ENCODE measurements around the gene EYS. TPM values are rescaled to one million over a fixed set of nuclear protein-coding genes. Genes with fewer than 3 reads are reported as not detected.

Gene EYS
- total RNA-seq, 4 donors from 2014 or later, result 0.12 to 1.4 (median 0.22) TPM

- DNase-seq (ENCODE audit: low spot score) (no peak), ATAC-seq (ENCODE audit: low FRiP score) (no peak)
- TF ChIP-seq CTCF (IDR thresholded peaks at IDR 0.05), result no peak
Measured at GRCh38 chr6:63999613-64000012, 1707.4 kb downstream of the EYS start.

- no peak for TF ChIP-seq CTCF (IDR thresholded peaks at IDR 0.05)
- no peak for ATAC-seq (ENCODE audit: low FRiP score)
- no peak for DNase-seq (ENCODE audit: low spot score)
Measured at GRCh38 chr6:63998991-63999390, 1708.0 kb downstream of the EYS start.

- no peak for ATAC-seq (ENCODE audit: low FRiP score)
- no peak for DNase-seq (ENCODE audit: low spot score)
- no peak for TF ChIP-seq CTCF (IDR thresholded peaks at IDR 0.05)
Measured at GRCh38 chr6:63997734-63998133, 1709.3 kb downstream of the EYS start.

GRCh38 chr6:63997221-63997620 is 1709.8 kb downstream of the EYS start:
- no peak for TF ChIP-seq CTCF (IDR thresholded peaks at IDR 0.05)
- DNase-seq (ENCODE audit: low spot score) (no peak), ATAC-seq (ENCODE audit: low FRiP score) (no peak)

- DNase-seq (ENCODE audit: low spot score) (no peak), ATAC-seq (ENCODE audit: low FRiP score) (no peak)
- TF ChIP-seq CTCF (IDR thresholded peaks at IDR 0.05), result no peak
Measured at GRCh38 chr6:63985223-63985622, 1721.8 kb downstream of the EYS start.

- ATAC-seq (ENCODE audit: low FRiP score), result no peak
- no peak for TF ChIP-seq CTCF (IDR thresholded peaks at IDR 0.05)
- DNase-seq (ENCODE audit: low spot score), result no peak
Measured at GRCh38 chr6:63975699-63976098, 1731.3 kb downstream of the EYS start.

GRCh38 chr6:63968650-63969049 is 1738.4 kb downstream of the EYS start:
- no peak for ATAC-seq (ENCODE audit: low FRiP score)
- DNase-seq (ENCODE audit: low spot score), result no peak
- TF ChIP-seq CTCF (IDR thresholded peaks at IDR 0.05), result no peak

Measured in omental fat pad (tissue), 4 donors.